Panc1 (cell line): ENCODE measurements around the gene LRRC25.

ENCODE experiments used
- CTCF ChIP-seq: fragments of 450-650 bp; IDR thresholded peaks from 2 replicates; pipeline ENCODE4 v1.5.1; 2017; ENCODE audit warnings: mild to moderate bottlenecking
- POLR2AphosphoS5 ChIP-seq: IDR thresholded peaks from 2 replicates; pipeline ENCODE4 v1.6.1; 2012; ENCODE audit warnings: mild to moderate bottlenecking, low read depth, low read length, moderate library complexity
- REST ChIP-seq, 2 experiments: IDR thresholded peaks; 2 replicates each; pipeline ENCODE4 v1.6.1; 2011 to 2012; ENCODE audit warnings: low read depth in 2 of 2, control low read depth in 1 of 2, low read length in 1 of 2, mild to moderate bottlenecking in 1 of 2, moderate library complexity in 1 of 2; ENCODE audit not compliant: insufficient read depth in 1 of 2

DNA sequence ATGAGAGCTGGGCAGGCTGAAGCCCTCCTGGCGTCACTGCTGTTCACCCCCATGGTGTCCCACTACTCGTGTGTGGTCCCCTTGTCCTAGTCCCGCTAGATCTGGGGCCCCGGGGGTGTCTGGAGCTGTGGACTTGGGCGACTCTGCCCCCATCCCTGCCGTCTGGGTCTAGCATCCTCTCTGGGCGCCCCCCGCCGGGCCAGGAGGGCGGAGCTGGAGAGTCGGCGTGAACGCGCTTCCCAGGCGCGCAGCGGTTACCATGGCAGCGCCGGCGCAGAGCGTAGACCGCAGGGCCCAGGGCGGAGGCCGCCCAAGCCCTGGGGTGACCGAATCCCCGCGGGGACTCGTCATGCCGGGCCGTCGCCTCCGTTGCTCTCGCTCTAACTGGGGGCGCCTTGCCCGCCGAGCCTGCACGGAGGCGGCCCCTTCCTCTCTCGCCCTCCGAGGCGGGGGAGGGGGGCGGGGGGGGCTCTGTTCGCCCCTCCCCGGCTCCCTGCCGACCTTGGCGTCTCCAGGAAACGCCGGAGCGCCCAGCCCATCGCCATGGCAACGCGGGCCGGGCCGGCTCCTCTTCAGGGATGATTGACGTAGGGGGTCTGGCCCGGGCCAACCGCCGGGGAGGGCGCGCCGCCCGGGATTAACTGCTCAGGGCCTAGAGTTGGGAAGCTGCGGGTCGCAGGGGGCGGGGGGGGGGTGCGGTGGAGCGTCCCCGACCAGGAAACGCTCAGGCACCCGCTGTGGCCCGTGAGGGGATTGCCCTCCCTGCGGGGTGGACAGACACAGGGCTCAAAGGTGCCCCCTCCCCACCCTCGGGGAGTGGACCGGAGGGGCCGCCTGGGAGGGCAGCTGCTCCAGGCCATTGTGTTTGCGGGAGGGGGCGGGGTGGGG is 31.6 kb upstream of the LRRC25 start:
- TF ChIP-seq CTCF, result no peak
- no peak for TF ChIP-seq POLR2AphosphoS5
- no peak for TF ChIP-seq REST (IDR thresholded peaks at IDR 0.05; ENCODE audit: insufficient read depth in 1 of 2, low read depth in 2 of 2, low read length in 1 of 2)
